Measurements from ENCODE around the gene CDKN2A.
"Not testable (repeated sequence)": the region's sequence is repeated elsewhere in the genome, so short reads cannot be mapped to it uniquely, and the experiment has no call there.

Gene CDKN2A

GRCh38 chr9:21976334-21976875 is 17.8 kb downstream of the CDKN2A start:
- DNase-seq: no peak

- no peak for DNase-seq
Measured at GRCh38 chr9:21974722-21975409, 19.3 kb downstream of the CDKN2A start.

- DNase-seq: no peak
Measured at GRCh38 chr9:21974343-21974721, 19.9 kb downstream of the CDKN2A start.

- no peak for DNase-seq
Measured at GRCh38 chr9:21972361-21972760, 21.8 kb downstream of the CDKN2A start.

GRCh38 chr9:21970800-21971640 is 23.2 kb downstream of the CDKN2A start:
- DNase-seq: no peak

GRCh38 chr9:21969951-21970799 is 24.0 kb downstream of the CDKN2A start:
- DNase-seq: no peak

GRCh38 chr9:21969011-21969940 is 24.9 kb downstream of the CDKN2A start:
- DNase-seq: no peak

- no peak for DNase-seq
Measured at GRCh38 chr9:21968331-21969010, 25.7 kb downstream of the CDKN2A start.

GRCh38 chr9:21967702-21968101 is 26.5 kb downstream of the CDKN2A start:
- DNase-seq: no peak

- DNase-seq: no peak
Measured at GRCh38 chr9:21967169-21967568, 27.0 kb downstream of the CDKN2A start.

- no peak for DNase-seq
Measured at GRCh38 chr9:21966140-21966851, 27.9 kb downstream of the CDKN2A start.

GRCh38 chr9:21965401-21965951 is 28.7 kb downstream of the CDKN2A start:
- DNase-seq: peak; percentile 47

GRCh38 chr9:21964925-21965385 is 29.2 kb downstream of the CDKN2A start:
- DNase-seq: peak; percentile 37

GRCh38 chr9:21961569-21961968 is 32.6 kb downstream of the CDKN2A start:
- no peak for DNase-seq

GRCh38 chr9:21959268-21959667 is 34.9 kb downstream of the CDKN2A start:
- DNase-seq: not testable (repeated sequence)

GRCh38 chr9:21958833-21959232 is 35.4 kb downstream of the CDKN2A start:
- DNase-seq: no peak

GRCh38 chr9:21945606-21946005 is 48.6 kb downstream of the CDKN2A start:
- DNase-seq: no peak

GRCh38 chr9:21943464-21943863 is 50.7 kb downstream of the CDKN2A start:
- no peak for DNase-seq

GRCh38 chr9:21941337-21941995 is 52.7 kb downstream of the CDKN2A start:
- no peak for DNase-seq

- no peak for DNase-seq
Measured at GRCh38 chr9:21936161-21936560, 58.0 kb downstream of the CDKN2A start.

All from right hindlimb (tissue), 1 donor.